Measurements from ENCODE around the gene HYDIN. TPM values are rescaled to one million over a fixed set of nuclear protein-coding genes. Genes with fewer than 3 reads are reported as not detected.

HYDIN gene
- polyA plus RNA-seq, 1 of the 3 experiments (the other 2 are of a cell fraction), result 0.33 TPM

DNA sequence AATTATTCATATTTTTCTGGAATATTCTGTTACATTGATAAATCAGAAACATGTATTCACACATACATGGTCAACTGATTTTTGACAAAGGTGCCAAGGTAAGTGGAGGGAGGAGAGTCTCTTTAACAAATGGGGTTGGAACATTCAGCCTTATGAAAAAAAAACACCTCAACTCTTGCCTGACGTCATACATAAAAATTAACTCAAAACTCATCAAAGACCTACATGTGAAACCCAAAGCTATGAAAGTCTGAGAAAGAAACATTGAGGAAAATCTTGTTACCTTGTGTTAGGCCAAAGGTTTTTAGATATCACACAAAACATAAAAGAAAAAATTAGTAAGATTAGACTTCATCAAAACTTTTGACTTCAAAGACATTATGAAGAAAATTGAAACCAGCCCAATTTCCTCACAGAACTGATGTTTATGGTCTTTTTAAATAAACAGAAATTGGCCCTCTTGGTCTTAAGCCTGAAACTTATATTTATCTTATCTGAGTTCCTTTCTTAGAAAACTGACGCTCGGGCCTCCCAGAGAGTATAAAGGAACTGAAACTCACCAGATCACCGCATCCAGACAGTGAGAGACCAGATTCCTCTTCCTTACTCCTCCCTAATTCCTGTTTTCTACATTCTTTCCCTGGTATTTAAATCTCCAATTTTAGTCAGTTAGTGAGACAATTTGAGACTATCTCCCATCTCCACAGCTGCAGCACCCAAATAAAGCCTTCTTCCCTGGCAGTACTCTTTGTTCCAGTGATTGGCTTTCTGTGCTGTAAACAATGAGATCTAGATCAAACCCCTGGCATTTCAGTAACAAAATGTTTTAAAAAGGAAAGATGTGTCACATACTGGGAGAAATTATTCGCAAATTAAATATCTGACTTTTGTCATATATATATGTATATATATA, 4.0 kb downstream of the HYDIN start (continued):
- TF ChIP-seq USF1 (IDR thresholded peaks at IDR 0.05; ENCODE audit: borderline replicate concordance, low read depth), result no peak
- TF ChIP-seq TCF12 (IDR thresholded peaks at IDR 0.05), result no peak

GRCh38 chr16:71225145-71225544, 5.4 kb downstream of the HYDIN start:
- CTCF ChIA-PET, result no interaction called here
- no peak overlapping the region for H3K4me3 ChIP-seq (ENCODE audit: low read depth in 2 of 2, low read length in 1 of 2)
- H3K79me2 ChIP-seq (ENCODE audit: insufficient read depth), result no peaks in the 10 kb centered on the region
- no peak for DNase-seq
- no peak overlapping the region for H3K9ac ChIP-seq
- no peak overlapping the region for H3K4me2 ChIP-seq
- TF ChIP-seq FOSL2 (IDR thresholded peaks at IDR 0.05; ENCODE audit: borderline replicate concordance, low read depth) (no peak), RXRA (IDR thresholded peaks at IDR 0.05; ENCODE audit: borderline replicate concordance, low read depth) (no peak), IRF3 (IDR thresholded peaks at IDR 0.05; ENCODE audit: low read depth, low read length) (no peak), ZBTB33 (IDR thresholded peaks at IDR 0.05; ENCODE audit: borderline replicate concordance, low read depth) (no peak), PBX3 (IDR thresholded peaks at IDR 0.05) (no peak), RAD21 (IDR thresholded peaks at IDR 0.05; ENCODE audit: low read length) (no peak), NRF1 (IDR thresholded peaks at IDR 0.05; ENCODE audit: low read depth, low read length) (no peak), JUND (IDR thresholded peaks at IDR 0.05) (no peak), FOXJ3 (CRISPR knock-in tag; IDR thresholded peaks at IDR 0.05) (no peak), SMC3 (IDR thresholded peaks at IDR 0.05; ENCODE audit: low read depth, low read length) (no peak), EP300 (IDR thresholded peaks at IDR 0.05; ENCODE audit: borderline replicate concordance in 1 of 2, low read depth in 1 of 2, low read length in 1 of 2) (no peak), EZH2phosphoT487 (IDR thresholded peaks at IDR 0.05; ENCODE audit: borderline replicate concordance, low read depth) (no peak), GATA2 (CRISPR knock-in tag; IDR thresholded peaks at IDR 0.05) (no peak), SIN3A (IDR thresholded peaks at IDR 0.05; ENCODE audit: borderline replicate concordance, low read depth, low read length) (no peak), USF2 (IDR thresholded peaks at IDR 0.05; ENCODE audit: borderline replicate concordance, low read depth, low read length) (no peak)
- no peaks in the 10 kb centered on the region for H3K27me3 ChIP-seq (ENCODE audit: insufficient read depth)
- peaks cover 0 to under 1% of the 10 kb centered on the region in 2 experiments; a peak in 1 of 4 replicates for H3K4me1 ChIP-seq (ENCODE audit: control insufficient read depth in 1 of 2, insufficient read depth in 2 of 2, low read depth in 1 of 2, low read length in 1 of 2)
- peaks cover 6% of the 10 kb centered on the region; the same call in 1 of the 2 replicates for H3K9me3 ChIP-seq
- no peaks in the 10 kb centered on the region for H4K20me1 ChIP-seq (ENCODE audit: insufficient read depth)
- H2AFZ ChIP-seq (ENCODE audit: low read depth), result no peak overlapping the region
- H3F3A ChIP-seq (replicated peaks; ENCODE audit: insufficient read depth), result no peaks in the 10 kb centered on the region
- WGBS (ENCODE audit: low lambda C conversion rate), result 24% methylated on average over 3 of the region's 3 CpGs
- no peaks in the 10 kb centered on the region for H3K9me2 ChIP-seq
- POLR2A ChIA-PET, result no interaction called here
- H3K36me3 ChIP-seq (replicated peaks in 1 of 2; ENCODE audit: control insufficient read depth in 1 of 2, insufficient read depth in 2 of 2, low read length in 1 of 2), result no peaks in the 10 kb centered on the region
- H3K27ac ChIP-seq (ENCODE audit: low read depth in 2 of 2, low read length in 1 of 2), result no peak overlapping the region
